ENCODE results near the gene ASTN2.
A peak's percentile ranks its signal among the peaks of the same experiment; 100 is the strongest.

- TF ChIP-seq CTCF (IDR thresholded peaks at IDR 0.05) (peak in 3 of 4 experiments; percentile 34 to 55 (median 49)), POLR2A (IDR thresholded peaks at IDR 0.05) (no peak), EP300 (IDR thresholded peaks at IDR 0.05) (no peak), POLR2AphosphoS5 (IDR thresholded peaks at IDR 0.05) (no peak)
Observed at GRCh38 chr9:116860509-116861120, 554.2 kb downstream of the ASTN2 start.

All from sigmoid colon (tissue), 4 donors.